B cell (primary cell): Measurements from ENCODE around the gene COL4A3.

ENCODE experiments used
- CTCF ChIP-seq: fragments of 200-600 bp; IDR thresholded peaks from one replicate; pipeline ENCODE4 v1.8.0; 2022; ENCODE audit warnings: antibody characterized with exemption, mild to moderate bottlenecking
- EZH2 ChIP-seq: IDR thresholded peaks from 2 replicates; pipeline ENCODE4 v1.6.1; 2012; ENCODE audit warnings: borderline replicate concordance, low read depth, mild to moderate bottlenecking, moderate library complexity, low read length; ENCODE audit not compliant: insufficient read depth, poor library complexity, severe bottlenecking

- no peak for TF ChIP-seq CTCF
- no peak for TF ChIP-seq EZH2
Measured at GRCh38 chr2:227207573-227207972, 43.1 kb downstream of the COL4A3 start.
